H1 (cell line): ENCODE measurements around the gene NRBF2. TPM values are rescaled to one million over a fixed set of nuclear protein-coding genes. Genes with fewer than 3 reads are reported as not detected.

ENCODE experiments used
- CTCF ChIA-PET: fragments of 300-600 bp; sonication (Branson Sonifier 250); formaldehyde crosslinking; loops from one replicate; lab custom pipeline; 2021; ENCODE audit not compliant: partially characterized antibody; lab: Charles Lee
- POLR2A ChIA-PET: fragments of 300-600 bp; sonication (Branson Sonifier 250); formaldehyde crosslinking; loops from one replicate; lab custom pipeline; 2021; ENCODE audit warnings: inconsistent platforms; ENCODE audit not compliant: partially characterized antibody; lab: Charles Lee
- DNase-seq, 2 experiments: peaks; one replicate each; pipeline versions ENCODE4 v3.0.0 to v3.0.0-alpha.2; 2010 to 2022; ENCODE audit warnings: low spot score in 2 of 2, low read depth in 1 of 2, mixed read lengths in 1 of 2
- FAIRE-seq: peaks from 2 replicates; lab custom pipeline; 2011; peaks lifted over from hg19 to GRCh38; lab: Jason Lieb, UNC
- H2AFZ ChIP-seq: 2 replicates; pipeline ENCODE4 v1.8.1; 2012; ENCODE audit warnings: low read length, inconsistent platforms
- H2AK5ac ChIP-seq: 2 replicates; pipeline ENCODE4 v1.6.1; 2013; ENCODE audit warnings: low read depth, low read length
- H2BK120ac ChIP-seq: replicated peaks from 2 replicates; pipeline ENCODE3; 2013; ENCODE audit warnings: low read depth, low read length, inconsistent platforms
- H2BK12ac ChIP-seq: 2 replicates; pipeline ENCODE4 v1.6.1; 2013; ENCODE audit warnings: low read depth, low read length
- H2BK15ac ChIP-seq: 2 replicates; pipeline ENCODE4 v1.6.1; 2013; ENCODE audit warnings: low read length
- H2BK20ac ChIP-seq: 2 replicates; pipeline ENCODE4 v1.6.1; 2013; ENCODE audit warnings: low read length
- H2BK5ac ChIP-seq: 2 replicates; pipeline ENCODE4 v1.6.1; 2013; ENCODE audit warnings: low read depth, low read length
- H3K14ac ChIP-seq: 2 replicates; pipeline ENCODE4 v1.6.1; 2013; ENCODE audit warnings: inconsistent platforms; ENCODE audit not compliant: insufficient read length
- H3K18ac ChIP-seq: 2 replicates; pipeline ENCODE4 v1.6.1; 2013; ENCODE audit warnings: low read length; ENCODE audit errors: extremely low read depth
- H3K23ac ChIP-seq: 2 replicates; pipeline ENCODE4 v1.6.1; 2013; ENCODE audit warnings: inconsistent platforms; ENCODE audit not compliant: insufficient read length
- H3K23me2 ChIP-seq: 2 replicates; pipeline ENCODE4 v1.6.1; 2013; ENCODE audit warnings: low read depth, low read length
- H3K27ac ChIP-seq: 2 replicates; pipeline ENCODE4 v1.6.1; 2011; ENCODE audit warnings: low read depth, low read length, inconsistent platforms
- H3K27me3 ChIP-seq, 4 experiments: replicated peaks in 1 of 4; 1 replicate in 1 of 4; 2 replicates in 3 of 4; pipeline versions ENCODE4 v1.6.1 to v1.8.1; 2011 to 2013; ENCODE audit warnings: low read length in 3 of 4, mild to moderate bottlenecking in 3 of 4, inconsistent platforms in 2 of 4, mixed read lengths in 2 of 4, moderate library complexity in 1 of 4; ENCODE audit not compliant: control insufficient read depth in 3 of 4, insufficient read depth in 3 of 4; ENCODE audit errors: extremely low read depth in 1 of 4
- H3K36me3 ChIP-seq, 4 experiments: 2 replicates each; pipeline versions ENCODE4 v1.6.1 to v1.8.1; 2011 to 2013; ENCODE audit warnings: mild to moderate bottlenecking in 4 of 4, low read length in 3 of 4, moderate library complexity in 2 of 4, control low read depth in 1 of 4, inconsistent platforms in 1 of 4; ENCODE audit not compliant: insufficient read depth in 4 of 4, control insufficient read depth in 2 of 4
- H3K4ac ChIP-seq: replicated peaks from 2 replicates; pipeline ENCODE3; 2013; ENCODE audit warnings: low read length, low read depth, mixed read lengths, inconsistent platforms; ENCODE audit not compliant: insufficient read length
- H3K4me1 ChIP-seq, 4 experiments: replicated peaks in 1 of 4; 1 replicate in 1 of 4; 2 replicates in 3 of 4; pipeline versions ENCODE4 v1.6.1 to v1.8.1; 2011 to 2013; ENCODE audit warnings: low read length in 3 of 4, inconsistent platforms in 2 of 4, mixed read lengths in 1 of 4; ENCODE audit not compliant: insufficient read depth in 4 of 4, control insufficient read depth in 3 of 4
- H3K4me2 ChIP-seq, 2 experiments: 2 replicates each; pipeline versions ENCODE4 v1.6.1 to v1.8.1; 2011 to 2013; ENCODE audit warnings: low read depth in 2 of 2, low read length in 2 of 2, control low read depth in 1 of 2, inconsistent platforms in 1 of 2, mild to moderate bottlenecking in 1 of 2; ENCODE audit not compliant: insufficient read depth in 1 of 2
- H3K4me3 ChIP-seq, 4 experiments: fragments of 200-600, 300-600 bp in 1 of 4; sonication (generic), shearing (Covaris generic), sonication (Bioruptor Twin) in 1 of 4; 2 replicates each; pipeline versions ENCODE4 v1.5.1 to v1.8.1; 2011 to 2016; ENCODE audit warnings: low read length in 4 of 4, low read depth in 3 of 4, control low read depth in 2 of 4, inconsistent platforms in 2 of 4, mild to moderate bottlenecking in 2 of 4, mixed read lengths in 1 of 4, moderate library complexity in 1 of 4; ENCODE audit not compliant: insufficient read depth in 2 of 4; ENCODE audit errors: extremely low read depth in 1 of 4
- H3K56ac ChIP-seq: replicated peaks from 2 replicates; pipeline ENCODE3; 2013; ENCODE audit warnings: low read depth, mild to moderate bottlenecking, mixed read lengths, low read length, inconsistent platforms; ENCODE audit not compliant: insufficient read length
- H3K79me1 ChIP-seq: 2 replicates; pipeline ENCODE4 v1.6.1; 2013; ENCODE audit warnings: low read depth, low read length, control low read depth
- H3K79me2 ChIP-seq, 2 experiments: 2 replicates each; pipeline versions ENCODE4 v1.6.1 to v1.8.1; 2012 to 2013; ENCODE audit warnings: low read length in 2 of 2, mild to moderate bottlenecking in 2 of 2, inconsistent platforms in 1 of 2; ENCODE audit not compliant: insufficient read depth in 2 of 2, control insufficient read depth in 1 of 2
- H3K9ac ChIP-seq, 4 experiments: replicated peaks in 1 of 4; 1 replicate in 1 of 4; 2 replicates in 3 of 4; pipeline versions ENCODE4 v1.6.1 to v1.8.1; 2011 to 2013; ENCODE audit warnings: low read depth in 3 of 4, low read length in 3 of 4, control low read depth in 2 of 4, mild to moderate bottlenecking in 2 of 4, moderate library complexity in 2 of 4, inconsistent platforms in 1 of 4; ENCODE audit errors: extremely low read depth in 1 of 4
- H3K9me3 ChIP-seq, 2 experiments: 2 replicates each; pipeline versions ENCODE4 v1.6.1 to v1.8.1; 2012 to 2013; ENCODE audit warnings: mild to moderate bottlenecking in 2 of 2, moderate library complexity in 2 of 2, control low read depth in 1 of 2, inconsistent platforms in 1 of 2, low read depth in 1 of 2, low read length in 1 of 2, mixed read lengths in 1 of 2; ENCODE audit not compliant: insufficient read depth in 2 of 2
- H4K20me1 ChIP-seq, 2 experiments: replicated peaks in 1 of 2; 2 replicates each; pipeline versions ENCODE3 to v1.8.1; 2011 to 2013; ENCODE audit warnings: inconsistent platforms in 2 of 2, low read length in 2 of 2, mild to moderate bottlenecking in 1 of 2; ENCODE audit not compliant: insufficient read depth in 2 of 2, control insufficient read depth in 1 of 2
- H4K5ac ChIP-seq: 2 replicates; pipeline ENCODE4 v1.6.1; 2013; ENCODE audit warnings: low read length, low read depth, mixed read lengths, inconsistent platforms; ENCODE audit not compliant: insufficient read length
- H4K8ac ChIP-seq: 2 replicates; pipeline ENCODE4 v1.8.0; 2013; ENCODE audit warnings: mild to moderate bottlenecking, moderate library complexity, low read length, inconsistent platforms; ENCODE audit not compliant: insufficient read depth; ENCODE audit errors: extremely low read depth
- H4K91ac ChIP-seq: replicated peaks from 2 replicates; pipeline ENCODE3; 2013; ENCODE audit warnings: low read length, mixed read lengths, inconsistent platforms; ENCODE audit not compliant: insufficient read length
- EP300 ChIP-seq, 2 experiments: IDR thresholded peaks; 1 replicate in 1 of 2; 2 replicates in 1 of 2; pipeline ENCODE4 v1.6.1; 2011 to 2012; ENCODE audit warnings: low read depth in 2 of 2, low read length in 2 of 2, mild to moderate bottlenecking in 2 of 2, borderline replicate concordance in 1 of 2, inconsistent platforms in 1 of 2, moderate library complexity in 1 of 2
- EZH2 ChIP-seq: fragments of 200-600 bp; sonication (generic); IDR thresholded peaks from 2 replicates; pipeline ENCODE4 v1.7.1; 2012; ENCODE audit warnings: low read depth, mild to moderate bottlenecking, moderate library complexity, low read length, inconsistent platforms; ENCODE audit not compliant: severe bottlenecking
- RBBP5 ChIP-seq: IDR thresholded peaks from 2 replicates; pipeline ENCODE4 v1.7.1; 2012; ENCODE audit warnings: low read depth, mild to moderate bottlenecking, inconsistent platforms, low read length, moderate library complexity, borderline replicate concordance
- SP1 ChIP-seq: IDR thresholded peaks from 2 replicates; pipeline ENCODE4 v1.6.1; 2011; ENCODE audit warnings: low read depth, low read length
- TCF12 ChIP-seq: IDR thresholded peaks from 2 replicates; pipeline ENCODE4 v1.6.1; 2011; ENCODE audit warnings: low read depth, mild to moderate bottlenecking, low read length
- WGBS, 2 experiments: shearing (Covaris generic) in 1 of 2; methylation state at CpG; one replicate each; pipeline versions ENCODE4 v1.1.6 to v1.1.7; 2013 to 2015; ENCODE audit warnings: low lambda C conversion rate in 2 of 2, mixed read lengths in 2 of 2, inconsistent platforms in 1 of 2, low coverage in 1 of 2, missing lambda C conversion rate in 1 of 2; ENCODE audit not compliant: insufficient replicate concordance in 2 of 2, insufficient coverage in 1 of 2, insufficient read length in 1 of 2; ENCODE audit errors: extremely low coverage in 1 of 2, missing lambda C conversion rate in 1 of 2; 5-methylcytosine and 5-hydroxymethylcytosine counted together
- polyA plus RNA-seq, 7 experiments: library from polyadenylated mRNA; depleted of rRNA in 3 of 7; stranded (reverse) in 5 of 7; unstranded in 2 of 7; fragments of >200 nt in 5 of 7; fragments of 200-250 nt in 2 of 7; gene quantifications; 1 replicate in 5 of 7; 2 replicates in 1 of 7; 4 replicates in 1 of 7; pipeline versions ENCODE4 v1.2.1 to v1.2.3, GENCODE V29; 2011 to 2013; ENCODE audit warnings: missing spikeins in 2 of 7, mixed read lengths in 2 of 7
- total RNA-seq: library from RNA; stranded (reverse); fragmentation: NEBNext Ultra II Directional; extraction: Animal tissue kit (Norgen Biotek cat#: 25700); gene quantifications from 2 replicates; pipeline ENCODE4 v1.2.1, GENCODE V29; 2021

The NRBF2 gene
- total and polyA plus RNA-seq, 2 of the 8 experiments (the other 6 are each of a cell fraction or from before 2014, with no cell fraction given) = 11.0 to 29.9 TPM

DNA sequence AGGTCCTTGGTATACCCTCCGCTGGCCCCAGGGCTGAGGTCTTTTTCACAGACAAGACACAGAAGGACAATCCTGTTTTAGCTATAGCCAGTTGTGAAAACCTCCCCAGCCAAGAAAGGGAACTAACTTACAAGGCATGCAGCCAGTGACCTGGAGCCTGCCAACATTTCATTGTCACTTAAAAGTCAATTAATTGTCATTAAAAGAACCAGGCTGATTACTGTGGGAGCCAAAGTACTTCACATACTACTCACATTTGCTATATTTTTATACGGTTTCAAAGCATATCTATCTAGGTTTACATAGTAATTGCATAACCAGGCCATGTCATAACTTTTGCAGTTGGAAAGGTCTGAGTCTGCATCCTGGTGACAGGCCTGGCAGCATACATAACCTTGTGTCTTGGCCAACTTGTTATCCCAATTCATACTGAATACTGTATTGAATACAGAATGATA lies 31.1 kb downstream of the NRBF2 start:
- Histone ChIP-seq H3K4me1 (no peaks in the 10 kb centered on the region), H3K23me2 (no peaks in the 10 kb centered on the region; the same call in 1 of the 2 replicates), H2BK120ac (no peak overlapping the region), H3K27ac (no peak overlapping the region), H2AFZ (no peak overlapping the region), H3K9me3 (no peaks in the 10 kb centered on the region), H3K23ac (no peak overlapping the region), H3K56ac (no peak overlapping the region), H3K4me3 (no peak overlapping the region), H4K20me1 (peaks cover 0 to 2% of the 10 kb centered on the region in 2 experiments), H2BK5ac (no peak overlapping the region), H3K18ac (no peak overlapping the region), H2BK20ac (no peak overlapping the region), H4K91ac (no peak overlapping the region), H3K14ac (no peak overlapping the region), H2AK5ac (no peak overlapping the region), H3K27me3 (no peaks in the 10 kb centered on the region), H3K79me1 (no peaks in the 10 kb centered on the region), H2BK15ac (no peak overlapping the region), H3K9ac (no peak overlapping the region), H3K79me2 (no peaks in the 10 kb centered on the region), H3K4me2 (no peak overlapping the region), H4K5ac (no peak overlapping the region), H4K8ac (no peak overlapping the region), H3K36me3 (peaks cover 2 to 30% (median 13%) of the 10 kb centered on the region in 4 experiments; a peak in 5 of 8 replicates), H2BK12ac (no peak overlapping the region), H3K4ac (no peak overlapping the region)
- POLR2A ChIA-PET = interaction anchor here (0.8 to 1.8 kb wide), 2 partner anchors 11 to 466 kb away, joined by 3 to 5 read pairs; no protein-coding TSS in a partner anchor
- DNase-seq (no peak), FAIRE-seq (no peak)
- TF ChIP-seq EZH2 (no peak), RBBP5 (no peak), TCF12 (no peak), EP300 (IDR thresholded peaks at IDR 0.05; ENCODE audit: borderline replicate concordance in 1 of 2, low read depth in 2 of 2, low read length in 2 of 2) (no peak), SP1 (no peak)
- 90% methylated on average over 2 of the region's 2 CpGs; no CpG with 5 or more reads in 1 of the 2 experiments for WGBS, 2 experiments
- CTCF ChIA-PET = interaction anchor here (0.9 to 5.3 kb wide), 4 partner anchors 11 to 555 kb away, joined by 3 to 49 read pairs (median 26); no protein-coding TSS in a partner anchor
